Stimulated activated CD4-positive, alpha-beta T cell treated with anti-CD3 and anti-CD28 coated beads, Interleukin-4, amount 100 ng/mL, for 24 hours (primary cell): ENCODE measurements around the gene LRRC53.

Experiments
- DNase-seq: peaks from one replicate; pipeline ENCODE4 v3.0.0-alpha.2; 2020

The LRRC53 gene

GRCh38 chr1:74429580-74429979, 82.8 kb downstream of the LRRC53 start:
- DNase-seq = no peak

DNA sequence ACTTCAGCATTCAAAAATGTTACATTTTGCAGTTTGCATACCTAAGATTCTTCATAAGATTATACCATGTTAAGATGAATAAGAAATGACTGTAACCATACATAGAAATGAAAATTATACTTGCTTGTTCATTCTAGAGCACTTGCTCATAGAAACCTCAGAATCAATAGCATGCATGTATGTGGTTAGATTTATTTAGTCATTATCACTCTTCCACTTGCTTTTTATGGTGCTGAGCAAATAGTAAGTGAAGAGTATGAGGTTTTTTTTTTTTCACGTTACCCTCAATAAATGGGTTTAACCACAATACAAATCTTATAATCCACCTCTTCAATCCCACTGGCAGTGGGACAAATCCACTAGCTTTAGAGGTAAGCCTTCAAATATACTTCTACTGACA, 84.7 kb downstream of the LRRC53 start:
- no peak for DNase-seq

GRCh38 chr1:74426208-74426937, 86.0 kb downstream of the LRRC53 start:
- DNase-seq = no peak

GRCh38 chr1:74425676-74426075, 86.7 kb downstream of the LRRC53 start:
- DNase-seq = no peak

GRCh38 chr1:74423471-74423870, 88.9 kb downstream of the LRRC53 start:
- DNase-seq = no peak

DNA sequence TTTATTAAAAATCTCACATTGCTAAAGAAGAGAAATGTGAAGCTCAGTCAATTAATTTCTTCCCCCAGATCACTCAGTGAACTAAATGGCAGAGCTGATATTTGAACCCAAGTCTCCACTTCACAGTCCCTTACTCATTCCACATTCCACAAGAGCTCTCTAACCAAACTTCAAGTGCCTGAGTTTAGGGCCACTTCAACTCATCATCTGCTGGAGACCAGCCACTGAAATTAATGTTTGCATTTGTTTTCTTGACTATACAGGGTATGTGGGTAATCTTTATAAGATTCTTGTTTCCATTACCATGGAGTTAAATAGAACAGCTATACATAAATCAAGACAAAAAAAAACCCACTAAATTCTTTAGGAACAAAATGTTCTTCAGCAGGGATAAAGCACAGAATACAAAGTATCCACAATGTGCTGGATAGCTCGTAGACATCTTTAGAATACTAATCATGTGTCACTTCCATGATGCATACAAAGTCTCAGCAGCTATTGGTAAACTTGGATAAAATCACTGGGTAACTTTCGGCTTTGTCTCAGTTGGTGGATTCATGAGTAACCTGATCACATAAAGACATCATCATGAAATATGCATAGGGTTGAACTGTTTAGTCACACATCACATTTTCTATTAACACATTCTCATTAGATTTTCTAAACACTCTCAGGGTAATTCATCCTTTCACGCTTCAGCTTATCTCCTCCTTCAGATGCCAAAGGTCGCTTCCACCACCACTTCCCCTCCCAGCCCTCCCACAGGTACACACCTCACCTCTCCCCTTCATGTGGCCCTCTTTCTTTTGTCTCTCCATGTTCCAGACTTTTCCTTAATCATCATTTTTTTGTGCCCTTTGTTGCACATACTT, 89.8 kb downstream of the LRRC53 start:
- no peak for DNase-seq

DNA sequence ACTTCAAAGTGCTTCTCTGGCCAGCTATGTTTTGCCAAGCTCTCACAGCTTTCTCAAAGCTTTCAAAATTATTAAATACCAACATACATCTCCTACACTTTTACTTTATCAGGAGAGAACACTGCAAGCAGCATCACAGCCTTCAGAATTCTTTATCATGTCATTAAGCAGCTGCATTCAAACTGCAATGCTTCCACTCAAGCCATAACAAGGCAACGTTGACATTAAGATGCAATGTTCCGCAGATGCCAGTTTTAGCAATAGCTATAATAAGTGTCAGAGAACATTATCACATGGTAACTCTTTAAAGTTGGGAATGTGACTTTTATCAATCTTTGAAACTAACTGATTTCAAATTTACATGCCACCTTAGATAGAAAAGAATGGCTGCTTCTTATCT, 91.9 kb downstream of the LRRC53 start:
- DNase-seq = no peak
